ENCODE data around the gene TST.

- TF ChIP-seq TAF1 (IDR thresholded peaks at IDR 0.05; ENCODE audit: borderline replicate concordance, insufficient read depth, low read length): no peak
- TF ChIP-seq REST (IDR thresholded peaks at IDR 0.05; ENCODE audit: insufficient read depth in 1 of 2, low read depth in 2 of 2, low read length in 2 of 2): no peak
- no peak for TF ChIP-seq POLR2AphosphoS5 (IDR thresholded peaks at IDR 0.05; ENCODE audit: low read depth, low read length)
These were observed 7.8 kb downstream of the TST start for GRCh38 chr22:37011472-37011871.
